Naive thymus-derived CD8-positive, alpha-beta T cell (primary cell): ENCODE measurements around the gene STAMBPL1. TPM values are rescaled to one million over a fixed set of nuclear protein-coding genes. Genes with fewer than 3 reads are reported as not detected.

Experiments
- ATAC-seq, 2 donors: fragments of 150-1000 bp; cut with Tn5 transposase in 1 of 2; sonication (Bioruptor Pico), chemical (Tn5 transposase) in 1 of 2; 1 replicate in 1 of 2; 2 replicates in 1 of 2; pipeline ENCODE4 v1.10.0; 2021; ENCODE audit warnings: mild to moderate bottlenecking in 2 of 2, moderate library complexity in 2 of 2
- POLR2A ChIA-PET: fragments of 350-600 bp; sonication (Branson Sonifier 250); formaldehyde crosslinking; loops from one replicate; lab custom pipeline; 2021; ENCODE audit warnings: antibody characterized with exemption; lab: Charles Lee
- DNase-seq, 10 donors: peaks; one replicate each; pipeline versions ENCODE4 v3.0.0 to v3.0.0-alpha.2; 2020 to 2022
- H3K27ac Mint-ChIP-seq, 10 donors: one replicate each; pipeline ENCODE4 v1.8.0; 2020 to 2022; ENCODE audit warnings: mild to moderate bottlenecking in 10 of 10, mixed read lengths in 10 of 10, moderate library complexity in 4 of 10, inconsistent platforms in 1 of 10
- H3K27me3 Mint-ChIP-seq, 5 donors: one replicate each; pipeline ENCODE4 v1.8.0; 2021 to 2022; ENCODE audit warnings: mixed read lengths in 5 of 5
- H3K36me3 Mint-ChIP-seq, 3 donors: one replicate each; pipeline ENCODE4 v1.8.0; 2020 to 2022; ENCODE audit warnings: mixed read lengths in 3 of 3, mild to moderate bottlenecking in 2 of 3, inconsistent platforms in 1 of 3
- H3K4me1 Mint-ChIP-seq, 4 donors: one replicate each; pipeline ENCODE4 v1.8.0; 2021 to 2022; ENCODE audit warnings: mixed read lengths in 4 of 4
- H3K4me3 Mint-ChIP-seq, 10 donors: one replicate each; pipeline ENCODE4 v1.8.0; 2020 to 2022; ENCODE audit warnings: mild to moderate bottlenecking in 10 of 10, mixed read lengths in 10 of 10, moderate library complexity in 6 of 10, inconsistent platforms in 1 of 10
- H3K9me3 Mint-ChIP-seq, 9 donors: one replicate each; pipeline ENCODE4 v1.8.0; 2020 to 2022; ENCODE audit warnings: mixed read lengths in 9 of 9, mild to moderate bottlenecking in 3 of 9, inconsistent platforms in 1 of 9, moderate library complexity in 1 of 9
- polyA plus RNA-seq, 3 donors: library from polyadenylated mRNA; unstranded; fragments of 300-500 nt; fragmentation: Illumina TruSeq; gene quantifications; one replicate each; pipeline ENCODE4 v1.2.3, GENCODE V29; 2021
- total RNA-seq, 8 experiments: library from RNA in 2 of 8; stranded (reverse) in 2 of 8; gene quantifications; one replicate each; pipeline ENCODE4 v1.2.3 and lab custom pipeline; 2021 to 2026

STAMBPL1 gene
- total and polyA plus RNA-seq, 5 experiments from 2014 or later = 5.5 to 23.9 (median 7.0) TPM

- peaks cover 0 to 12% (median 3%) of the 10 kb centered on the region in 3 donors for H3K36me3 Mint-ChIP-seq
- POLR2A ChIA-PET = interaction anchor here (1.3 kb wide), 1 partner anchor 14 kb away, joined by 3 read pairs; no protein-coding TSS in a partner anchor
- peaks cover 23 to 83% (median 65%) of the 10 kb centered on the region in 4 donors for H3K4me1 Mint-ChIP-seq
- no peaks in the 10 kb centered on the region for H3K9me3 Mint-ChIP-seq
- peak overlapping the region in 1 of 10 donors; percentile 53 for H3K27ac Mint-ChIP-seq
- no peaks in the 10 kb centered on the region for H3K27me3 Mint-ChIP-seq
- ATAC-seq (no peak), DNase-seq (no peak)
- H3K4me3 Mint-ChIP-seq = no peak overlapping the region
Observed at GRCh38 chr10:88886557-88886956, 6.5 kb downstream of the STAMBPL1 start.

DNA sequence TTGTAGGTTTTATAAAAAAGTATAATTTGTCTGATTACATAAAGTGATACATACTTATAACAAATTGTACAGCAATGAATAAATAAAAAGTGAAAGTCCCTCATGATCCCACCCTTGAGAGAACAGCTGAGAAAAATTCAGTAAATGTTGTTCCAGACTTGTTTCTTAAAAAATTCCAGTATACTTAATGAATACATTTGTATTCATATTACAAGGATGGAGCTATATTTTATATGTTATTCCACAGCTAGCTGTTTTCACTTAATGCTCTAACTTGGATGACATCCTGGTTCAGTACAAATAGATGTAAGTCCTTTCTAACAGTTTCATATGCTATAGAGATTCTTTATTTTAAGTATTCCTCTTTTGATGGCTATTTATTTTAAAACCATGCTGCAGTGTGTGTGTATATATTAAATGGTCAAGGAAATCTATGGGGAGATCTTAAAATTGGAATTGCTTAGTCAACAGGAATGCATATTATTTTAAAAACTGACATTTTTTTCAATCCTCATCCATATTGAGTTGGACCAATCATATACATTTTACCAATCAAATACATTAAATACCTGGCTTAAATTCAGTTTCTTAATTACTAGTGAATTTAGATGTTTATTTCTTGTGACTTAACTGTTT, 8.9 kb downstream of the STAMBPL1 start:
- Mint-ChIP-seq H3K4me1 (peaks cover 19 to 63% (median 50%) of the 10 kb centered on the region in 4 donors), H3K9me3 (no peaks in the 10 kb centered on the region), H3K27me3 (no peaks in the 10 kb centered on the region), H3K27ac (no peak overlapping the region), H3K36me3 (peaks cover 0 to 10% (median 0%) of the 10 kb centered on the region in 3 donors), H3K4me3 (no peak overlapping the region)
- ATAC-seq (no peak), DNase-seq (no peak)
- POLR2A ChIA-PET = interaction anchor here (1.3 kb wide), 1 partner anchor 9 kb away, joined by 4 read pairs; the partner anchor contains the start of gene STAMBPL1

GRCh38 chr10:88889559-88890337, 9.7 kb downstream of the STAMBPL1 start:
- Mint-ChIP-seq H3K27ac (peak overlapping the region in 1 of 10 donors; percentile 35), H3K9me3 (no peaks in the 10 kb centered on the region), H3K4me1 (peaks cover 16 to 62% (median 45%) of the 10 kb centered on the region in 4 donors), H3K4me3 (no peak overlapping the region), H3K36me3 (peaks cover 0 to 7% (median 0%) of the 10 kb centered on the region in 3 donors), H3K27me3 (no peaks in the 10 kb centered on the region)
- ATAC-seq = no peak
- no peak for DNase-seq
- POLR2A ChIA-PET = interaction anchor here (1.3 kb wide), 1 partner anchor 10 kb away, joined by 4 read pairs; the partner anchor contains the start of gene STAMBPL1

GRCh38 chr10:88890681-88891381, 10.8 kb downstream of the STAMBPL1 start:
- POLR2A ChIA-PET = interaction anchor here (1.8 kb wide), 1 partner anchor 11 kb away, joined by 6 read pairs; the partner anchor contains the start of gene STAMBPL1
- Mint-ChIP-seq H3K4me3 (peak overlapping the region in 1 of 10 donors; percentile 32), H3K27me3 (no peaks in the 10 kb centered on the region), H3K36me3 (peaks cover 0 to 6% (median 0%) of the 10 kb centered on the region in 3 donors), H3K9me3 (no peaks in the 10 kb centered on the region), H3K4me1 (peaks cover 13 to 57% (median 40%) of the 10 kb centered on the region in 4 donors), H3K27ac (no peak overlapping the region)
- no peak for DNase-seq
- no peak for ATAC-seq

DNA sequence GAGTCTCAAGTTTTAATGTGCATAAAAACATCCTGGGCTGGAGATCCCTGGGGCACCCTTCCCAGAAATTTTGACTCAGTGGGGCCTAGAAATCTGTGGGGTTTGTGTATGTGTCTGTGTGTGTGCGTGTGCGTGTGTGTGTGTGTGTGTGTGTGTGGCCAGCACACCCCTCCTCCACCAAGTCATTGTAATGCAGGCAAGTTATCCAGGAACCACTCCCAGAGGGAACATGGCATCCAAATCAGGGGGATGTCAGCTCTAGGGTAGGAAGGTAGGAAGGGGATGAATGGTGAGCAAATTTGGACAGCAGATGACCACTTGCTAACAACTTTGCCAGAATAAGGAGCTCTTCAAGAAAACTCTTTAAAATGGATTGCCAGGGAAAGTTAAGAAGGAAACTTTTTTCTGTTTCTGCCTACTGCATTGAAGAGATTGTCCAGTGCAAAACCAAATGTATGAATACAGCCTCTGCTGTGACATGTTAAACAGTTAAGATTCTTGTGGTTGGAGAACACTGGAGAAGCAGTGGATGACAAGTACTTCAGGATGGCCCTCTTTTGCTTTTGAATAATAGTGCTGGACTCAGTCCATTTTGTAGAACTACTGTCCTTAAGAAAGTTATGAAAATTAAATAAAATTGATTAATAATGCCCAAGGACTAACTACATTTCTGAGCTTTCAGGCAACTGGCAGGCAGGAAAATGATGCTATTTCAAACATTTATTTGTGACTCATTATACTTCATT, 12.3 kb downstream of the STAMBPL1 start:
- Mint-ChIP-seq H3K36me3 (peaks cover 0 to 8% (median 0%) of the 10 kb centered on the region in 3 donors), H3K27me3 (no peaks in the 10 kb centered on the region), H3K9me3 (no peaks in the 10 kb centered on the region), H3K27ac (peak overlapping the region in 5 of 10 donors; percentile 1 to 61 (median 38)), H3K4me1 (peaks cover 20 to 61% (median 50%) of the 10 kb centered on the region in 4 donors), H3K4me3 (peak overlapping the region in 1 of 10 donors; percentile 26)
- no peak for ATAC-seq
- POLR2A ChIA-PET = interaction anchor here (1.8 kb wide), 1 partner anchor 13 kb away, joined by 6 read pairs; the partner anchor contains the start of gene STAMBPL1
- DNase-seq = no peak

DNA sequence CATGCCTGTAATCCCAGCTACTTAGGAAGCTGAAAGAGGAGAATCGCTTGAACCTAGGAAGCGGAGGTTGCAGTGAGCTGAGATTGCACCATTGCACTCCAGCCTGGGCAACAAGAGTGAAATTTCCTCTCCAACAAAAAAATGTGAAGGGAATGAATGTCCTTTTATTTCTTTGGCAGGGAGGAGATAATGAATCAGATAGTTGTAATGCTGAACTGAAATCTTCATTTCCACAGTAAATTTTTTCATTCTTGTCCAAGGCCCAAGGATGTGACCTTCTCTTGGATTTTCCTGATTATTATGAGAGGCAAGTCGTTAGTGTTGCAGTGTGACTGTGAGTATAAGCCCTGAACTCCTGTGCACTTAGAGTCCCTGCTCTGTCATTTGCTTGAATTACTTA, 13.6 kb downstream of the STAMBPL1 start:
- POLR2A ChIA-PET = no interaction called here
- Mint-ChIP-seq H3K9me3 (no peaks in the 10 kb centered on the region), H3K4me3 (no peak overlapping the region), H3K27ac (no peak overlapping the region), H3K27me3 (no peaks in the 10 kb centered on the region), H3K4me1 (peaks cover 17 to 59% (median 50%) of the 10 kb centered on the region in 4 donors), H3K36me3 (peaks cover 0 to 8% (median 0%) of the 10 kb centered on the region in 3 donors)
- DNase-seq = no peak
- no peak for ATAC-seq

DNA sequence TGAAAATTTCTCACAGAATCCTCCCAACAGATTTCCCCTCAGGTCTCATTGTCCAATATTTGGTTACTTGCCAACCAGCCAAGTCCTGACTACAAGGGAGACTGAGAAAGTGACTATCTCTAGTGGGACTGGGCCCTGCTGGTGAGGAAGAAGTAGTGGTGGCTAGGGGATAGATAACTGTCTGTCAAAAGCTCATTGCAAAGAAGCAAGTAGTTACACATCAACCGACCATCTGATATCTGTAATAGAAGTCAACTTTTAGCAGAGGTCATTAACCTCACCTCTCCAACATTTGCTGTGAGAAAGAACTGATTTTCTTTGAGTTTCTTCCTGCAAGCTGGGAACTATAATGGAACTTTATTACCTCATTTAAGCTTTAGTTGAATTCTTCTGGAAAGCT, 15.2 kb downstream of the STAMBPL1 start:
- DNase-seq (no peak), ATAC-seq (no peak)
- no peaks in the 10 kb centered on the region for H3K9me3 Mint-ChIP-seq
- H3K27ac Mint-ChIP-seq = peak overlapping the region in 1 of 10 donors; percentile 10
- H3K4me1 Mint-ChIP-seq = peaks cover 16 to 57% (median 48%) of the 10 kb centered on the region in 4 donors
- H3K4me3 Mint-ChIP-seq = no peak overlapping the region
- H3K36me3 Mint-ChIP-seq = peaks cover 0 to 8% (median 0%) of the 10 kb centered on the region in 3 donors
- POLR2A ChIA-PET = interaction anchor here (1.3 kb wide), 1 partner anchor 15 kb away, joined by 6 read pairs; the partner anchor contains the start of gene STAMBPL1
- H3K27me3 Mint-ChIP-seq = no peaks in the 10 kb centered on the region

DNA sequence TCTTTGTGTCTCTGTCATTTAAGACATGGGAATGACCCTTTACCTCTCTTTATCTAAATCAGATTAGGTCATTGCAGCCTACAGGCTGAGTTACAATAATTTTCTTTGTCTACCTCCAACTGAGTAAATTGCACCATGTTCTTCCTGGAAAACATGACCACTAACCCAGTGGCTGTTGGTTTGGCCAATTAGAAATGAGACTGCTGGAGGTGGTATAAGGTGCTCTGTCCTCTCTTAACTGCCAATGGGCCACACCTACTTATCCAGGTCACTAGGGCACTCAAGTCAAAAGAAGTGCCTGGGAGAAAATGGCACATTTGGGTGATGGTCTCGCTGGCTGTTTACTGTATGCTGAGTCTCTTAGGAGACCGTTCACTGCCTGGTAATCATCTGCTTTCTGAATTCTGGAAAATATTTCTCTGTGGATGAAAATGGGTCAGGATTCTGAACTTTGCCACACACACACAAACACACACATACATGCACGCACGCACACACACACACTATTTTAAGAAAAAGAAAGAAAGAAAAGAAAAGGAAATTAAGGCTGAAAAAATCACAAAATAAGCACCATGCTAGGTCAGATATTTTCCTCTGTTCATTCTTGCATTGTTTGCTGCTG, 16.4 kb downstream of the STAMBPL1 start:
- Mint-ChIP-seq H3K36me3 (peaks cover 0 to 11% (median 0%) of the 10 kb centered on the region in 3 donors), H3K27me3 (no peaks in the 10 kb centered on the region), H3K4me3 (peak overlapping the region in 1 of 10 donors; percentile 13), H3K4me1 (peaks cover 20 to 55% (median 49%) of the 10 kb centered on the region in 4 donors), H3K27ac (peak overlapping the region in 4 of 10 donors; percentile 15 to 48 (median 32)), H3K9me3 (no peaks in the 10 kb centered on the region)
- POLR2A ChIA-PET = no interaction called here
- DNase-seq (no peak), ATAC-seq (no peak)

DNA sequence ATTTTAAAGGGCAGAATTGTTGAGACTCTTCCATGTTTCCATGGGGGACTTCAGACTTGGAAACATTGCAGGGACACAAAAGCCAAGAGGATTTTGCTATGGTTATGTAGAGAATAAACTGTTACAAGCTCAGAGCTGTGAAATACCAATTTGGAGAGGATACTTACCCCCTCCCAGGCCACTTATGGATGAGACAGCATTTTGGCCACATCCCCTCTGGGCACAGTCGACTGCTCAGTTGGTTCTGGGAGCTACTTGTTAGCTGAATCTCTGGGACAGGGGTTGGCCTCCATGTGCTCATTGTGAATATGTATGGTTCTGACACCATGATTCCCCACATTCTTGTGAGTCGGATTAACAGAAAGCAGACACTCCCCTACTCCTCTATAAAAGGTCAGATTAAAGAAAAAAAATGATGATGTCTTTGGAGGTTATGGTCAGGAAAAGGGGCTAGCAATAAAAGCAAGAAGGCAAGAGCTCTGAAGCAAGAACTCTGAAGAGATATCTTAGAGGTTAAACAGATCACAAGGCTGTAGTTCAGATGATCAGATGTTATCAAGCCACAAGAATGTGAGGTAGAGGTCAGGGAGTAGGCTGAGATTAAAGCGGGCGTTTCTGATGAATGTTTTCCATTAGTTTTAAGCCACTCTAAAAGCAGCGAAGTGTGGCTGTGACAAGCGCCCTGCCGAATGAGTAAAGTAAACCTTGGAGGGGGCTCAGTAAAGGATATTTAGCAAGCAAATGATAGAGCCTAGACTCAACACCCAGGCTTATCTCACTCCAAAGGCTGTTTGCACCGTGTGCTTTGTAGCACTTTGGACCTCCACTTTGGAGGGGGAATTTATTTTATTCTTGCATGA, 17.2 kb downstream of the STAMBPL1 start:
- POLR2A ChIA-PET = interaction anchor here (0.5 kb wide), 1 partner anchor 803 kb away, joined by 3 read pairs; no protein-coding TSS in a partner anchor
- H3K4me1 Mint-ChIP-seq = peaks cover 19 to 61% (median 49%) of the 10 kb centered on the region in 4 donors
- H3K27me3 Mint-ChIP-seq = no peaks in the 10 kb centered on the region
- peak overlapping the region in 4 of 10 donors; percentile 13 to 54 (median 19) for H3K4me3 Mint-ChIP-seq
- no peak for DNase-seq
- H3K36me3 Mint-ChIP-seq = peaks cover 0 to 18% (median 6%) of the 10 kb centered on the region in 3 donors
- H3K9me3 Mint-ChIP-seq = no peaks in the 10 kb centered on the region
- peak in 1 of 2 donors; percentile 30 for ATAC-seq
- peak overlapping the region in 7 of 10 donors; percentile 2 to 69 (median 43) for H3K27ac Mint-ChIP-seq

- Mint-ChIP-seq H3K36me3 (peaks cover 0 to 31% (median 11%) of the 10 kb centered on the region in 3 donors), H3K9me3 (no peaks in the 10 kb centered on the region), H3K4me3 (no peak overlapping the region), H3K27me3 (no peaks in the 10 kb centered on the region), H3K4me1 (peaks cover 18 to 63% (median 47%) of the 10 kb centered on the region in 4 donors), H3K27ac (no peak overlapping the region)
- no peak for ATAC-seq
- DNase-seq = no peak
- POLR2A ChIA-PET = interaction anchor here (1.5 kb wide), 1 partner anchor 19 kb away, joined by 3 read pairs; the partner anchor contains the start of gene STAMBPL1
Observed at GRCh38 chr10:88898727-88899126, 18.7 kb downstream of the STAMBPL1 start.
